ENCODE measurements around the gene NVL. TPM values are rescaled to one million over a fixed set of nuclear protein-coding genes. Genes with fewer than 3 reads are reported as not detected.

The NVL gene
- polyA plus RNA-seq, 3 donors = 37.0 to 45.4 (median 39.8) TPM

DNA sequence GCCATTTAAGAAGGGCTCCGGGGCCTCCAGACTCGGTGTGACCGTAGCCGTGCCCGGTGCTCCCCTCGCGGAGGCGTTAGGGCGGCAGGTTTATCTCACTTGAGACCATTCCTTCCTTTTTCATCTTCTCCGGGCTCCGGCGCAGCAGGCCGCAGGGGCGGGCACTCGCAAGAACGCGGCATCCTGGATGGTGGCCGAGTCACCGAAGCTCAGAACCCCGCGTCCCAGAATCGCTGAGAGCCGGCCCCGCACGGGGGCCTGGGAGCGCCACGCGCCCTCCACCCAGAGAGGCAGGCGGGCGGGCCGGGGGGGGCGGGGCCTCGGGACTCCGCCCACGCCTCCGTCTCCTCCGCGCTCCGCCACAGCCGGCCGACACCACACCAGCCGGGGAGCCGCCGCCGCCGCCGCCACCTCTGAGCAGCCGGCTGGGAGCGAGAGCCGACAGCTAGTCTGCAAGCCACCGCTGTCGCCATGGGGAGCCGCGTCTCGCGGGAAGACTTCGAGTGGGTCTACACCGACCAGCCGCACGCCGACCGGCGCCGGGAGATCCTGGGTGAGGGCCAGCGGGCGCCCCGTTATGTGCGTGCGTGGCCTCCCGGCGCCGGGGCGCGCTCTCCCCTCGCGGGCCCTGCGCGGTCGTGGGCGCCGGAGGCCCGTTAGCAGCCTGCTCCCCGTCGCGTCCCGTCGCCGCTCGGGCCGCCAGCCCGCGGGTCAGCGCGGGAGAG lies 146.9 kb downstream of the NVL start, which contains the start of gene DEGS1:
DEGS1 (plus strand) TSS at position 375 of the 725 bp plus-strand sequence; CDS start at position 472, 97 bp downstream.
- peak in 8 of 11 donors; percentile 61 to 84 (median 80) for DNase-seq (ENCODE audit: extremely low read depth in 1 of 11, low read depth in 9 of 11, low spot score in 4 of 11)

DNA sequence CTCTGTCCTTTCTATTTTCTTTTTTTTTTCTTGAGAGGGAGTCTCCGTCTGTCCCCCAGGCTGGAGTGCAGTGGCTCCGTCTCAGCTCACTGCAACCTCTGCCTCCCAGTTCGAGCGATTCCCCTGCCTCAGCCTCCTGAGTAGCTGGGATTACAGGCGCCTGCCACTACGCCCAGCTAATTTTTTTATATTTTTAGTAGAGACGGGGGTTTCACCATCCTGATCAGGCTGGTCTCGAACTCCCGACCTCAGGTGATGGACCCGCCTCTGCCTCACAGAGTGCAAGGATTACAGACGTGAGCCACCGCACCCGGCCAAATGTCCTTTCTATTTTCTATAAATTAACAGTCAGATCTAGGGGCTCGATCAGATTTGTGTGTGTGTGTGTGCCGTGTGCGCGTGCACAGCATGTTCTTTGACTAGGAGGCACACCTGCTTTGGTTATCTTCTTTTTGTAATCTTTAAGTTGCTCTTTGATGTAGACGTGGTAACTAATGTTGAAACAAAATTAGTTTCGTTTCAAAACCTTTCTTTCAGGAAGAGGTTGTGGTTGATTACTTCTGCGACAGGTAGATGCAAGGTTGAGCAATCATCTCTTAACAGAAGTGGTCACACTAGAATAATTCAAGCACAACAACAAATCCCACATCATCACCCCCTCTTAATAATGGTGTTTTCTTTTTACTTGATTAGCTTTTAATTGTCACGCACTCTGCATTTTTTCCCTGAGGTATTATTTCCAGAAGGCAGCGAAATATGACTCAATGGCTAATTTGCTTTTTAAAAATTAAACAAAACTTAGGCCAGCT lies 147.7 kb downstream of the NVL start:
- DNase-seq (ENCODE audit: extremely low read depth in 1 of 11, low read depth in 9 of 11, low spot score in 4 of 11) = peak in 1 of 11 donors; percentile 20

DNA sequence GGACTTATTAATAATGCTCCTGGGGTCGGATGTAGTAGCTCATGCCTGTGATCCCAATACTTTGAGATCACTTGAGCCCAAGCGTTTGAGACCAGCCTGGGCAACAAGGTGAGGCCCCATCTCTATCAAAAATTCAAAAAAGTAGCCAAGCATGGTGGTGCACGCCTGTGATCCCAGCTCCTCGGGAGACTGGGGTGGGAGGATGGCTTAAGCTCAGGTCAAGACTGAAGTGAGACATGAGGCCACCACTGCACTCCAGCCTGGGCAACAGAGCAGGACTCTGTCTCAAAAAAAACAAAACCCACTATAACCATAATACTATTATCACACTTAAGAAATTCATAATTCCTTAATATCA lies 148.5 kb downstream of the NVL start:
- DNase-seq (ENCODE audit: extremely low read depth in 1 of 11, low read depth in 9 of 11, low spot score in 4 of 11) = no peak

DNA sequence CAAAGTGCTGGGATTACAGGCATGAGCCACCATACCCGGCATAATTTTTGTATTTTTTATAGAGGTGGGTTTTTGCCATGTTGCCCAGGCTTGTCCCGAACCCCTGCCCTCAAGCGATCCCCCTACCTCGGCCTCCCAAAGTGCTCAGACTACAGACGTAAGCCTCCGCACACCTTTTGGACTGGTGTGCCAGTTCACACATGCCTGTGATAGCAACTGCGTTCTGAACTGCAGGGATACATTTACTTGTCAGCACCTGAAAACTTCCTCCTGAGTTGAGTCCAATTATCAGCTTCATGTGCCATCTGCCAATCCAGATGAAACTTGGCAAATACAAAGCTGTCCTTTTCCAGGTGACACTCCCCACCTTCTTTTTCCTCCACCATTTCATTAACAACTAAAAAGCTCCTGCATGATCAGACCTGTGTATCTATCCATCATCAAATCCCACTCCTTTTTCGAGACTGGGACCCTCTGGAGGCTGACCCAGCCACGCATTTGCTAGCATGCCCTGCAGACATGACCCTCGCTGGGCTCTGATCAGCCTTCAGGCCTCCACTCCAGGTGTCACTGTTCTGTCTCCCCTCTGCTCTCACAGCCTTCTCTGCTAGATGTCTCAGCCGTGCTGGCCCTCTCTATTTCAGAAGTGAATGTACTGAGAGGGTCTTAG lies 149.1 kb downstream of the NVL start:
- DNase-seq (ENCODE audit: extremely low read depth in 1 of 11, low read depth in 9 of 11, low spot score in 4 of 11) = no peak

DNA sequence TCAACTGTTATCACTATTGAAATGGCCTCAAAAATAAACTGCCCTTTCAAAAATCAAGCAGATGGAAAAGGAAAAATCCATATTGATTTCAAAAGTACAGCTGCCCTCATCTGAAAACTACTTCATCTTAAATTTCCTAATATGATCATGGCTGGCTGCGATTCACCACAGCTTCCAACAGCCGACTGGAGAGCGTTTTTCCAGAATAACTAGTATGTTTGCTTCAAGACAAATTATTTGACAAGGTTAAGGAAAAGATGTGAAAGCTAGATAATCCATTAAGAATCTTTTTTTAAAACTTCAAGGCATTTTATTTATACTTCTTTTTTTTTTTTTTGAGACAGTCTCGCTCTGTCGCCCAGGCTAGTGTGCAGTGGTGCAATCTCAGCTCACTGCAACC lies 151.1 kb downstream of the NVL start:
- no peak for DNase-seq (ENCODE audit: extremely low read depth in 1 of 11, low read depth in 9 of 11, low spot score in 4 of 11)

DNA sequence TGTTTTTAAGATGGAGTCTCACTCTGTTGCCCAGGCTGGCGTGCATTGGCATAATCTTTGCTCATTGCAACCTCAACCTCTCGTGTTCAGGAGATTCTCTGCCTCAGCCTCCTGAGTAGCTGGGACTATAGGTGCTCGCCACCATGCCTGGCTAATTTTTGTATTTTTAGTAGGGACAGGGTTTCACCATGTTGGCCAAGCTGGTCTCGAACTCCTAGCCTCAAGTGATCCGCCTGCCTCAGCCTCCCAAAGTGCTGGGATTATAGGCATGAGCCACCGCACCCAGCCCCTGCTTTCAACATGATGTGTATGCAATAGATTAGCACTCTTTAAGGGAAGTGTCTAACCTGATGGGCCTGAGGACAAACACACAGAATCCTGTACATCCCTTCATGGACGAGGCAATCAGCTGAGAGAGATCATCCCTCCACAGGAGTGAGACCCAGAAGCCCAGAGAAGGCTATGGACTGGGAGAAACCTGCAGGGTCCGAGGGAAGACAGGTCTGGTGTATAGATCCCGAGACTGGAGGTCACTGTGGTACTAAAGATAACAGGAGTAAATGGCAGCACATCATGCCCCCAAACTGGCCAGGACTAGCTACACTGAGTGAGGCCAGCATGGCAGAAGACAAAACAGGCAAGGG lies 152.5 kb downstream of the NVL start:
- DNase-seq (ENCODE audit: extremely low read depth in 1 of 11, low read depth in 9 of 11, low spot score in 4 of 11) = no peak

Other genes starting within 250 kb of the NVL start
- gene FBXO28, start 216.1 kb downstream of the NVL start, polyA plus RNA-seq (ENCODE audit: insufficient read length in 3 of 3) = 10 to 100 TPM; 30.9 to 36.6 (median 32.9) TPM
- 10 to 100 TPM; 46.1 to 64.5 (median 56.5) TPM for gene DEGS1, start 146.9 kb downstream of the NVL start, polyA plus RNA-seq (ENCODE audit: insufficient read length in 3 of 3)
- gene CNIH4, start 26.7 kb upstream of the NVL start, polyA plus RNA-seq (ENCODE audit: insufficient read length in 3 of 3) = 10 to 100 TPM; 43.0 to 58.9 (median 45.7) TPM
- gene WDR26, start 104.6 kb upstream of the NVL start, polyA plus RNA-seq (ENCODE audit: insufficient read length in 3 of 3) = 100 to 1,000 TPM in 1 of 3 donors, 10 to 100 TPM in 2; 92.3 to 109 (median 99.6) TPM

Measured in renal cortex interstitium (tissue), 11 donors.